ENCODE results near the gene DCTPP1.

DNA sequence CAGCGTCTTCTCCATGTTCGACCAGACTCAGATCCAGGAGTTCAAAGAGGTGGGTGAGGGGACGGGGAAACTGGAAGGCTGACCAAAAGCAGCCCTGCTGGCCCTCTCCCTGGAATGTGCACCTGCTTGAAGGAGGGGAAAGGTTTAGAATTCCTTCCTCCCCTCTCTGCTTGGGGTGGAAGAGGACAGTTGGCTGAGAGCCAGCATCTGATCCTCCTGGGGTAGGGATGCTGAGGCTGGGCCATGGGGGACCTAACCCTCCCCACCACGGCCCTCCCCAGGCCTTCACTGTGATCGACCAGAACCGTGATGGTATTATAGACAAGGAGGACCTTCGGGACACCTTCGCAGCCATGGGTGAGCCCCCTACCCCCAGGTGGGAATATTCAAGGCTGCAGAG is 54.0 kb downstream of the DCTPP1 start:
- TF ChIP-seq RARB (CRISPR knock-in tag; IDR thresholded peaks at IDR 0.05) (no peak), TCF4 (CRISPR knock-in tag; IDR thresholded peaks at IDR 0.05; ENCODE audit: borderline replicate concordance) (no peak), PPARA (CRISPR knock-in tag; IDR thresholded peaks at IDR 0.05; ENCODE audit: borderline replicate concordance) (no peak), ZNF8 (CRISPR knock-in tag; IDR thresholded peaks at IDR 0.05) (no peak), ZNF70 (CRISPR knock-in tag; IDR thresholded peaks at IDR 0.05) (no peak), ISL1 (CRISPR knock-in tag; IDR thresholded peaks at IDR 0.05) (no peak), OSR1 (CRISPR knock-in tag; IDR thresholded peaks at IDR 0.05) (no peak), GLIS3 (CRISPR knock-in tag; IDR thresholded peaks at IDR 0.05) (no peak), BACH2 (CRISPR knock-in tag; IDR thresholded peaks at IDR 0.05; ENCODE audit: borderline replicate concordance) (no peak), CSDC2 (CRISPR knock-in tag; IDR thresholded peaks at IDR 0.05) (no peak), ESRRG (CRISPR knock-in tag; IDR thresholded peaks at IDR 0.05) (no peak)
- TF ChIP-seq, protein P1, sequence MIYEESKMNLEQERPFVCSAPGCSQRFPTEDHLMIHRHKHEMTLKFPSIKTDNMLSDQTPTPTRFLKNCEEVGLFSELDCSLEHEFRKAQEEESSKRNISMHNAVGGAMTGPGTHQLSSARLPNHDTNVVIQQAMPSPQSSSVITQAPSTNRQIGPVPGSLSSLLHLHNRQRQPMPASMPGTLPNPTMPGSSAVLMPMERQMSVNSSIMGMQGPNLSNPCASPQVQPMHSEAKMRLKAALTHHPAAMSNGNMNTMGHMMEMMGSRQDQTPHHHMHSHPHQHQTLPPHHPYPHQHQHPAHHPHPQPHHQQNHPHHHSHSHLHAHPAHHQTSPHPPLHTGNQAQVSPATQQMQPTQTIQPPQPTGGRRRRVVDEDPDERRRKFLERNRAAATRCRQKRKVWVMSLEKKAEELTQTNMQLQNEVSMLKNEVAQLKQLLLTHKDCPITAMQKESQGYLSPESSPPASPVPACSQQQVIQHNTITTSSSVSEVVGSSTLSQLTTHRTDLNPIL (CRISPR knock-in tag; IDR thresholded peaks at IDR 0.05; ENCODE audit: low read depth), result no peak
- TF ChIP-seq, protein P2, sequence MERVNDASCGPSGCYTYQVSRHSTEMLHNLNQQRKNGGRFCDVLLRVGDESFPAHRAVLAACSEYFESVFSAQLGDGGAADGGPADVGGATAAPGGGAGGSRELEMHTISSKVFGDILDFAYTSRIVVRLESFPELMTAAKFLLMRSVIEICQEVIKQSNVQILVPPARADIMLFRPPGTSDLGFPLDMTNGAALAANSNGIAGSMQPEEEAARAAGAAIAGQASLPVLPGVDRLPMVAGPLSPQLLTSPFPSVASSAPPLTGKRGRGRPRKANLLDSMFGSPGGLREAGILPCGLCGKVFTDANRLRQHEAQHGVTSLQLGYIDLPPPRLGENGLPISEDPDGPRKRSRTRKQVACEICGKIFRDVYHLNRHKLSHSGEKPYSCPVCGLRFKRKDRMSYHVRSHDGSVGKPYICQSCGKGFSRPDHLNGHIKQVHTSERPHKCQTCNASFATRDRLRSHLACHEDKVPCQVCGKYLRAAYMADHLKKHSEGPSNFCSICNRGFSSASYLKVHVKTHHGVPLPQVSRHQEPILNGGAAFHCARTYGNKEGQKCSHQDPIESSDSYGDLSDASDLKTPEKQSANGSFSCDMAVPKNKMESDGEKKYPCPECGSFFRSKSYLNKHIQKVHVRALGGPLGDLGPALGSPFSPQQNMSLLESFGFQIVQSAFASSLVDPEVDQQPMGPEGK (CRISPR knock-in tag; IDR thresholded peaks at IDR 0.05; ENCODE audit: borderline replicate concordance), result no peak
